LoVo (cell line): Measurements from ENCODE around the gene USP33.
"Not testable (repeated sequence)": the region's sequence is repeated elsewhere in the genome, so short reads cannot be mapped to it uniquely, and the experiment has no call there.

Experiments used
- DNase-seq: peaks from one replicate; pipeline ENCODE4 v3.0.0-alpha.2; 2016; ENCODE audit warnings: low spot score

The USP33 gene

DNA sequence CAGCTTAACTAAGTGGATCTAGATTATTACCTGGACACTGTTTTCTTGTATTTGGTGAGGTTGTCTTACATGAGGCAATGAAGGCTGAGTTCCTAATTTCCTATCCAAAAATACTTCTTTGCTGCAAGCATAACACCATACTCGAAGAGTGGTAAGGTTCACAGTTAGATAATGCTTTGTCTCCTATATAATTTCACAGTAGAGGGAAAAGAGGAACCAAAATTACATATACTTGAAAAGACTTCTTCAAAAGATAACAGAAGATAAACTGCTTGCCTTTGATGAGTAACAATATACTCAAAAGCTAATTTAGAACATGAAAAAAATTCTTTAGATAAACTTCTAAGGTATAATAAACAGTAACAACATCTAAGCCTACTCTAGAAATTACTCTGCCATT, 20.4 kb downstream of the USP33 start:
- no peak for DNase-seq

DNA sequence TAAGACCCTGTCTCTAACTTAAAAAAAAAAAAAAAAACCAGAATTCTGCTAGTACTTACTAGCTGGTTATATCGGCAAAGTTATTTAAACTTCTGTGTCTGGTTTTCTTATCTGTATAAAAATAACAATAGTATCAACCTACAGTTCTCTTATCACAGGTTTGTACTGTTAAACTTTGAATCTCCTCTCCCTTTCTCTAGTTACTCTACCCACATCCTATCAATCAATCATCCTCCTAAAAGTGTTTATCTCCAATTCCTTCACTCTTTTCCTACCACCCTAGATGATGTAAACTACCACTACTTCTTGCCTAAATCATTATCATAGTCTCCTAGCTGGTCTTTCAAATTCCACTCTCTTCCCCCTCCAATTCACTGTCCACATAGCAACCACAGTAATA, 27.6 kb downstream of the USP33 start:
- no peak for DNase-seq

DNA sequence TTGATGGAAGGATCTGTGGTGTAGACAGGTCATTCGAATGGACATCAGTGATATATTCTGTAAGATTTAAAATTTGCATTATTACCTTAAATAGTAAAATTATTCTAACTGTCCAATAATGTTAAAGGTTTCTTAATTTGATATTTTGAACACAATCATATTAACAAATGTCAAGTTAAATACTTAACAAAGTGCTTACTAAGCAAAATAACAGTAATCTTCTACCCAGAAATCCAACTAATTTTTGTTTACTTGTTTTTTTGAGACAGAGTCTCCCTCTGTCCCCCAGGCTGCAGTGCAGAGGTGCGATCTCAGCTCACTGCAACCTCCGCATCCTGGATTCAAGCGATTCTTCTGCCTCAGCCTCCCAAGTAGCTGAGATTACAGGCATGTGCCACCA, 33.9 kb downstream of the USP33 start:
- no peak for DNase-seq

DNA sequence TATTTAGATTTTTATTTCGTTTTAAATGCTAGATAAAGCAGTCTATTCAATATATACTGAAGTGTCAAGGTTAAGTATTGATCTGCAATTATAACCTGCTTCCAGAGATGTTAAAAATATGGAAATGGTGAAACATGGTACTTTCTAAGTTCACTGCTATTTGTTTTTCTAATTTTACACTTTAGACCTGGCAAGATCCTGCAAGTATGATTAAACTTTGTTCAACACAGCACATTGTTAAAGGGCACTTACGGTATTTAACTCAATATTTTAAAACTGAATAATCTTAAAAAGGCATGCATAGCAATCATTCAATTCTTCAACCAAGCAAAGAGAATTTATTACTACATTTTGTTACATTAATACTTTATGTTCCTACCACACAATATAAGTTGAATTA, 41.5 kb downstream of the USP33 start:
- DNase-seq = no peak

DNA sequence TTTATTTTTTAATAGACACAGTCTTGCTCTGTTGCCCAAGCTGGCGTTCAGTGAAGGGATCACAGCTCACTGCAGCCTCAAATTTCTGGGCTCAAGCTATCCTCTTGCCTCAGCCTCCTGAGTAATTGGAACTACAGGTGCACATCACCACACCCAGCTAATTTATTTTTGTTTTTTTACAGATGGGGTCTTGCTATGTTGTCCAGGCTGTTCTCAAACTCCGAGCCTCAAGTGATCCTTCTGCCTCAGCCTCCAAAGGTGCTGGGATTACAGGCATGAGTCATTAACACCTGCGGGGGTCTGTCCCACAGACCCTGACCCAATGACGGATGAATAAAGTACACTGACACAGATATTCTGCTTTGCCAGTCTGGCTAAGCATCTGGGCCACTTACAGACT, 43.6 kb downstream of the USP33 start:
- no peak for DNase-seq

DNA sequence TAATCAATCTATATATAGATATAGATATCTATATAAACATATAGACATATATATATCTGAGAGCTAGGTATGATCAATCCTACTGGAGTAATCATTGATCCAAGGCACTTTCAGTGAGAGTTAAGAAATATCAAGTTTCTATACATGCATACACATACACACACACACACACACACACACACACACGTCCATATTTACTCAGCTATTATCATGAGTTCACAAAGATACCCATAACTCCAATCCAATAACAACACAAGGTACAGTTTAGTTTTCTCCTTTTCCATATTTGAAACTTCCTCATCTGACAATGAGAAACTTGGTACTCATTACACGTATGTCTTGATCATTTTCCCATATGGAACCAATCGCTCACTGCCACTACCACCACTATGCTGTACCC, 49.9 kb downstream of the USP33 start:
- no peak for DNase-seq

DNA sequence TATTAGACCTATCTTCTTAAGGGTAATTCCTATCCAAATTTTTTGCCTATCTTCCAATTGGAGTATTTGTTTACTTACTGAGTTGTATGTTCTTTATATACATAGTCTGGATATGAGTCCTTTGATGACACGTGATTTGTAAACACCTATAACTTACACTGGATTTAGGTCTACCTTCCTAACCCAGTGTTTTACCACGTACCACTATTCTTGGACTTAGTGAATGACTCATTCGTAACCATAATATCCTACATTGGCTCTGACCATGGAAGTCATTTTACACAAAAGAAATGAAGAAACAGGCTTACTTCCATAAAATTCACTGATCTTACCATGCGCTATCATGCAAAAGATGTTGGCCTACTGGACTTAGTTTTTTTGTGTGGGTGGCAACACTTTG, 53.3 kb downstream of the USP33 start:
- DNase-seq = no peak

DNA sequence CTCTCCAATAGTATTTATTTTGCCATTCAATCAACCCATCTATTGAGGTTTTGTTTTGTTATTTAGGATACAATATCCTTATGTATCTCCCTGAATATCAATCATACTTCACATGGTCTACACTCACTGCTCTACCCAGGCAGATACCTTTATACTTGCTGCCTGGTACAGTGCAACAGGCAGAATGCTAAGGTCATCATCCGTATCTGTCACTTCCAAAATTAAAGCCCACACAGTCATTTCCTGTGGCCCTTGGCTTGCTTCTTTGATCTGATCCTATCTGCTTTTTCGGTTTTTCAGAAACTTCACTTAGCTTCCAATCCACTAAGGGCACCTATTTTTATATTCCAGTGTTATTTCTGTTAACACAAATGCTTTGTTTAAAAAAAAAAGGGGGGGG, 54.9 kb downstream of the USP33 start:
- DNase-seq = no peak

DNA sequence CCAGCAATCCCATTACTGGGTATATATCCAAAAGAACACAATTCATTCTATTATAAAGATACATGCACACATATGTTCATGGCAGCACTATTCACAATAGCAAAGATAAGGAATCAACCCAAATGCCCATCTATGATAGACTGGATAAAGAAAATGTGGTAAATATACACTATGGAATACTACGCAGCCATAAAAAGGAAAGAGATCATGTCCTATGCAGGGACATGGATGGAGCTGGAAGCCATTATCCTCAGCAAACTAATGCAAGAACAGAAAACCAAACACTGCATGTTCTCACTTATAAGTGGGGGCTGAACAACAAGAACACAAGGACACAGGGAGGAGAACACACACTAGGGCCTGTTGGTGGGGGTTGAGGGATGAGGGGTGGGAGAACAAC, 60.0 kb downstream of the USP33 start:
- not testable (repeated sequence) for DNase-seq

DNA sequence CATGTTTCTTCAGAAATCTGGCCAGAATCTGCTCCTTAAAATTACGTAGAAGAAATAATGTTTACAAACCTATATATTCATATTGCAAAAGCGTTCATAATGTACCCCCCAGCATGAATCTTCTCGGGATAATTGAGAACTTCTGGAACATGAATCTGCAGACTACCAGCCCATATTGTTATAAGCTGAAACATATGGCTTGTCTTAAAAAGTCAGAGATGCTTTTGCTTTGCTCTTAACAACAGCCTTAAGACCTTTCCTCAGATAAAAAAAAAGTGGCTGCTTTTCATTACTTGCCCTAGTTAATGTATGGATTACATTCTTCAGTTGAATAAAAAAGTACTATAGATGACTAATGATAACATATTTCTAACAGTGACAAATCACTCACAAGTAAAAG, 62.2 kb downstream of the USP33 start:
- no peak for DNase-seq

DNA sequence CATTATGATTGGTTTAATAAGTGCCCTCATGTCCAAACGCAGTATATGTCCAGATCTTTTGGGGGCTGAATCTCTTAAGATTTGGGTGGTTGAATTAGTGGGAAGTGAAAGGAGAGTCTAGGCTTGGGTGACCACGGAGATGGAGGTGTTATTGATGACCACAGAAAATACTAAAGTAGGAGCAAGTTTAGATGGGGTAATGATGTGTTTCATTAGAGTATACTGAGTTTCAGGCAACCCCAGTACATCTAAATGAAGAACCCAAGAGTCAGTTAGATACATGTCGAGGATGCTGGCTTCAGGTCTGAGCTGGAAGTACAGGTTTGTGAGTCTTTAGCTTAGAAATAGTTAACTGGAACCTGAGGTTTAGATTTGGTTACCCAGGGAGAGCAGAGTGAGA, 70.7 kb downstream of the USP33 start:
- DNase-seq = no peak

DNA sequence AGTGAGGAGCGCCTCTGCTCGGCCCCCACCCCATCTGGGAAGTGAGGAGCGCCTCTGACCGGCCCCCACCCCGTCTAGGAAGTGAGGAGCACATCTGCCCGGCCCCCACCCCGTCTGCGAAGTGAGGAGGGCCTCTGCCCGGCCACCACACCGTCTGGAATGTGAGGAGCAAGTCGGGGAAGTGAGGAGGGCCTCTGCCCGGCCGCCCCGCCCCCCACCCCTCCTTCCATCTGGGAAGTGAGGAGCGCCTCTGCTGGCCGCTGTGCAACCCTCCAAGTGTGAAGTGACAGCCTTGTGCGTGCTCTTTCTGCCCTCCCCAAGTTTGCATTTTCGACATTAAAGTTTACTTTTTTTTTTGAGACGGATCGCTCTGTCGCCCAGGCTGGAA, 72.1 kb downstream of the USP33 start:
- DNase-seq = no peak

DNA sequence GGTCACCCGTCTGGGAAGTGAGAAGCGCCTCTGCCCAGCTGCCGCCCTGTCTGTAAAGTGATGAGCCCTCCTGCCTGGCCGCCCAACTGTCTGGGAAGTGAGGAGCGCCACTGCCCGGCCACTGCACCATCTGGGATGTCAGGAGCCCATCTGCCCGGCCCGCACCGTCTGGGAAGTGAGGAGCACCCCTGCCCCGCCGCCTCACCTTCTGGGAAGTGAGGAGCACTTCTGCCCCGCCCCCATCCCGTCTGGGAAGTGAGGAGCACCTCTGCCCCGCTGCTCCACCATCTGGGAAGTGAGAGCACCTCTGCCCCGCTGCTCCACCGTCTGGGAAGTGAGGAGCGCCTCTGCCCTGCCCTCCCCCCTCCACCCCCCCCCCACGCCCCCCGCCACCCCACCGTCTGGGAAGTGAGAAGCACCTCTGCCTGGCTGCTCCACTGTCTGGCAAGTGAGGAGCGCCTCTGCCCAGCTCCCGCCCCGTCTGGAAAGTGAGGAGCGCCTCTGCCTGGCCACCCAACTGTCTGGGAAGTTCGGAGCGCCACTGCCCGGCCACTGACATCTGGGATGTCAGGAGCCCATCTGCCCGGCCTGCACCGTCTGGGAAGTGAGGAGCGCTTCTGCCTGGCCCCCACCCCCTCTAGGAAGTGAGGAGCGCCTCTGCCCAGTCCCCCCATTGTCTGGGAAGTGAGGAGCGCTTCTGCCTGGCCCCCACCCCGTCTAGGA, 72.7 kb downstream of the USP33 start:
- DNase-seq = no peak

DNA sequence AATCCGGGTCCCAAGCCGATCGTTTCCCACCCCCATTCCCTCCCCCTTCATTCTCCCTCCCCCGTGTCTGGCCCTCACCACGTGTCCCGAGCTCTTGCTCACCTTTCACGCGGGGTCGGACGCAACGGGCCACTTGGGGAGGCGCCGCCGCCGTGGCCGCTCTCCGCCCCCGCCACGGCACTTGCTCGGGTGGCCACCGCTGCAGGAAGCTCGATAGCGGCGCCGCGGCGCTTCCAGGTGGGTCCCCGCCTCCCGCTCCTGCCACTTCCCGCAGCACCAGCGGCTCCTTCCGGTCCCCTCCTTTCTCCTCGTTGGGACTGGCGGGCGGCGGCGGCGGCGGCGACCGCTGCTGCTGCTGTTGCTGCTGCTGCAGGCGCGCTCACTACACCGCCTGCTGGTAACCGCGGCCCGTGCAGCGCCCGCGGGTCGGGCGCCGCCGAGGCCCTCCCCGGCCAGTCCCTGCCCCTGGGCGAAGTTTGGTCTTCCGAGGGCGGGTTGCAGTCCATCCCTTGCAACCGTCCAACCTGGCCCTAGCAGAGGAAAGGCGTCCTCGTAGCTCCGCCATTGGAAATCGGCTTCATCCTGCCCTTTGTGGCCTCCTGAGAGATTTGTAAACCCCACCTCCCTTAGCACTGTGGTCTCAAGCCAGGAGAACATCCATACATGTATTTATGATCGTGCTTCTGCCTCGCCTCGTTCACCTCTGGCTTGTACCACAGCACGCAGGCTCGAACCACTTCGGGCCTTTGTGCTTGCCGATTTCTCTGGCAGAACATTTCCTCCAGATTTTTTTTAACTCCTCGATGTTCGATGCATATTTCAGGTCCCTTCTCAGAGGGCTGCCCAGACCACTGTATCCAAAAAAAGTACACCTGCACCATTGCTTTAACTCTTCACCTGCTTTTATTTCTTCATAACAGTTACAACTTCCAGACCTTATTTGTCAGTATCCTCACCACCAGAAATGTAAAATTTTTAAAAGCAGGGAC, 76.2 kb downstream of the USP33 start:
- peak; percentile 93 for DNase-seq

DNA sequence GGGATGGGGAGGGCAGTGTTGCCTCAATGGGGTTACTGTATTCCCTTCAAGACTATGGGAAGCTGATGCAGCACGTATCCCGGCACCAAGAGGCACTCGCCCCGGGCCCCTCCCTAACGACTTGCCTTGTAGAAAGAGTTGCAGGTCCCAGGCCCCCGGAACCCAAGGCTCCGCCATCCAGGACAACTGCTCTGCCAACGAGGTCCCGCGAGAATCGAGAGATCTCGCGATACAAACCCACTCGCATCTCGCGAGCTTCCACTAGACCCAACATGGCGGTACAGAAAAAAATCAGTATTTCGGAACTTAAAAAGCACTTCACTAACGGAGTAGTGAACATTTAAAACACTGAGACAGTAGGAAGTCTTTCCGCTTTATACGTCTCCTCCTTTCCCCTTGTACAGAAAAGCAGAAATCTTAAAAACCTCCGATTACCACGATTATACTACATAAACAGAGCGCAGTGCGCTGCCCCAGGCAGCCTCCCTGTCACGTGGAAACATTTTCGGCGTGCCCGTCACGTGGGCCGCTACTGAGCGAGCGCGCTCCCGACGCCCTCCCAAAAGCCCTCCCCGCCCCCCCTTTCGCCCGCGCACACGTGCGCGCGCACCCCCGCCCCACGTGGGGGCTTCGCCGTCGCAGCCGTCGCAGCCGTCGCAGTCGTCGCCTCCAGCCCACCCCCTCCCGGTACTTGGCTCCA, 77.0 kb downstream of the USP33 start, which contains the start of gene ZZZ3:
ZZZ3 (minus strand) TSS at position 199 of the 700 bp plus-strand sequence. CDS start 49,304 bp downstream, outside the sequence.
- DNase-seq = peak; percentile 92

DNA sequence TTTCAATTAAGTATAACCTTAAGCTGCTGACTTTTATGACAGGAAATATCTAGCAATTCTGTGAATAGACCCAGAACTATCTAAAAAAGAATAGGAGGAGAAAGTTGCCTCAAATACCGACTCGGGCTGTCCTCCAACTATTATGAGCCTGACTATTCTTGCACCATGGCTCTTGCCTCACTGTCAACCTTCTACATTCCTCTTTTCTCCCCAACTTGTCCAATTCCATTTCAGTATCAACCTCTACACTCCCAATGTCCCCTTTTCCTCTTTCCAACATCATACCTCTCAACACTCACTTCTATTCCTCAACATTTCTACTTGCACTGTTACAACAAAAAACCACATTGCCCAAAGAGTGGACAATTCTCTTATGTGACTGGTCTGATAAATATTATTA, 79.5 kb downstream of the USP33 start:
- no peak for DNase-seq

DNA sequence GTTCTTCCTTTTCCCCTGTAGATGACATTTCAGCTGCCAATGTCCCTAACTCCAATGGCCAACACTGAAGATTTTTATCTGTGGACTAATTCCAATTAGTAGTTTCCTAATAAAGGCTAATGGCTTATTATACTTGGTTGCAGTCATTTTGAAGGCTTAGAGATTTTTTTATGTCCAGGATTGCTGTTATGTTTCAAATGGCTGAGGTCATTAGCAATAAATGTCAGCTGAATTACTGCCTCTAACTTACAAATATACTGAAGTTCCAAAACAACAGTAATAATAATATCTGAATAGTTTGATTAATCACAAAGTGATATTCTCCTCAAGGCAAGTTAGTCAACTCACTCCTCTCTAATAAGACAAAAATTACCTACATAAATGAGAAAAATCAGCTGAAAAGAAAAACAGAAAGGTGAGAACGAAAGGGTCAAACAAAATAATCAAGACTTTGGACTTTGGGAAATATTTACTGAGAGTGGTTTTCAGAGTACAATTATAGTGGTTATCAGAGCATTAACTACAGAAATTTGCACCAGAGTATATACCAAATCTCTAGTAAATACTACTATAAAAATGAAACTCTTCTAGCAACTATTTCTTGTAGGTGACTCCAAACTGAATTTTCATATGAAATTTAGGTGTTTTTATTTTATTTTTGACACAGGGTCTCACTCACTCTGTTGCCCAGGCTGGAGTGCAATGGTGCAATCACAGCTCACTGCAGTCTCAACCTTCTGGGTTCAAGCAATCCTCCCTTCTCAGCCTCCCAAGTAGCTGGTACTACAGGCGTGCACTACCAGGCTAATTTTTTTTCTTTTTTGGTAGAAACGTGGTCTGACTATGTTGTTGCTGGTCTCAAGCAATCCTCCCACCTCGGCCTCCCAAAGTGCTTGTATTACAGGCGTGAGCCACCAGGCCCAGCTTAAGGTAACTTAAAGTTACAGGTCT, 80.7 kb downstream of the USP33 start:
- DNase-seq = no peak

DNA sequence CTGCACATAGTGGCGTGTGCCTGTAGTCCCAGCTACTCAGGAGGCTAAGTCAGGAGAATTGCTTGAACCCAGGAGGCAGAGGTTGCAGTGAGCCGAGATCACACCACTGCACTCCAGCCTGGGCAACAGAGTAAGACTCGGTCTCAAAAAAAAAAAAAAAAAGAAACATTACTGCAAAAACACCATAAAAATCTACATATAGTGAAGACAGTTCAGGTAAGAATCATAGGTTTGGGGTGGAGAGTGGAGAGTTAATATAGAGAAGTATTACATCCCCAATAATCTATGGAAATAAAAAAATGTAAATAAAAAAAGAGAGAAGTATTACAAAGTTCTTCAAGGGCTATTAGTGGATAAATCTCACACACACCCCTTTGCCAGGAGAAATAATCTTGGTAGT, 84.8 kb downstream of the USP33 start:
- DNase-seq = not testable (repeated sequence)

DNA sequence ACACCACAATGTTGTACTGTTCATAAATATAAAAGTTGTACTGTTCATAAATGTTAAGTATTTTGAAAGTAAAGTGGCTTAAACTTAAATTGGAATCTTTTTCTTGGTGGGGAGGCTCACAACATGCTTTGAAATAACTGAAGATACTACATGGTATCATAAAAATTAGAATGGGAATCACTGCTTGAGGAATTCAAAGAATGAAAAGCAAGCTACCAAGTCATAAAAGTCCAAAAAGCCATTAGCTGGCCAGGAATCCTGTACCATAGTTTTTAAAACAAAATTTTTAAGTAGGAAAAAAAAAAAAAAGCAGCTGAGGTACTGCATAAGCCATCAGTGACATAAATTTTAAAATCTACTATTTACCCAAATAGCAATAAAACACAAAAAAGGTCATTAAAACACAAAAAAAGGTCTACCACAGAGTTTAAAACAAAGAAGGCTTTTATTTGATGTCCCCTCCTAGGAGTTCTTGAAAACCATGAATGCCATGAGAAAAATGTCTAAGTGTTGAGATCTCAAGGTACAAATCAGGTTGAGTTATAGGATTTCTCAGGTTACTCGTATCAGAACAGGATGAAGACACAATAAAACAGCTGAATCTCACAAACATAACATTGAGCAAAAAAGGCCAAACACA, 85.8 kb downstream of the USP33 start:
- no peak for DNase-seq

DNA sequence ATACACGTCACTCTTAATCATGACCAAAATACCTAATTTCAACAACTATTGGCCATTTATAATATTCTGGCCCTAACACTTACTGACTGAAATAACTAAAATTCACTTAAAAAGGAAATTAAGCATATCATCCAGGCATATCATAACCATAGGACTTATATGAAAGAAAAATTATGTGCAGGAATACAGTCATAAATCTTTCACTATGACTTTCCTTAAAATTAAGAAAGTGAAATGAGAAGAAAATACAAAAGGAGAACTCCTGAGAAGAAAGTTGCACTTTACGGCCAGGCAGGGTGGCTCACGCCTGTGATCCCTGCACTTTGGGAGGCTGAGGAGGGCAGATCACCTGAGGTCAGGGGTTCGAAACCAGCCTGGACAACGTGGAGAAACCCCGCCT, 86.6 kb downstream of the USP33 start:
- DNase-seq = no peak

DNA sequence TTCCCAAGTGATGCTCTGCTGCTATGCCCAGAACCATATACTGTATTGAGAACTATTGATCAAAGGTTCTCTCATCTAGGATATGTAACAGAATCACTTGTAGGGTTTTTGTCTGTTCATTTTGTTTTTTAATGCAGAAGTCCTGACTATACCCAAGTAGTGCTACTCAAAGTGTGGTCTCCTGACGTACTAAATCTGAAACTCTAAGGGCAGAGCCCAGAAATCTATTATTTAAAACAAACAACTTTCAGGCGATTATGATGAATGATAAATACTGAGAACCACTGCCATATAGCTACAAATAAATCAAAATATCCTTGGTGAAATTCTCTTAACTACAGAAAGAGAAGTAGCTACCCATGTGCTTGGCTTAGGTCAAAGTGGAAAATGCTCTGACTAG, 87.3 kb downstream of the USP33 start:
- DNase-seq = no peak
